Natural killer cell (primary cell): ENCODE results near the gene SLC2A6. TPM values are rescaled to one million over a fixed set of nuclear protein-coding genes. Genes with fewer than 3 reads are reported as not detected.

Experiments
- ATAC-seq, 3 donors: fragments of 150-1000 bp in 2 of 3; fragments of 200-7000 bp in 1 of 3; cut with Tn5 transposase; 1 replicate in 1 of 3; 2 replicates in 2 of 3; pipeline ENCODE4 v1.10.0; 2021; ENCODE audit warnings: mild to moderate bottlenecking in 2 of 3, moderate library complexity in 2 of 3
- DNase-seq, 2 donors: peaks; one replicate each; pipeline versions ENCODE4 v3.0.0 to v3.0.0-alpha.2; 2013 to 2021; ENCODE audit warnings: mixed read lengths in 1 of 2
- H3K27ac ChIP-seq: one replicate; pipeline ENCODE4 v1.5.1; 2013; ENCODE audit warnings: mild to moderate bottlenecking, low read length
- H3K27me3 ChIP-seq: one replicate; pipeline ENCODE4 v1.6.1; 2013; ENCODE audit warnings: low read length; ENCODE audit not compliant: control insufficient read depth, insufficient read depth
- H3K36me3 ChIP-seq: one replicate; pipeline ENCODE4 v1.6.1; 2013; ENCODE audit warnings: low read length; ENCODE audit not compliant: control insufficient read depth, insufficient read depth
- H3K4me1 ChIP-seq: one replicate; pipeline ENCODE4 v1.6.1; 2013; ENCODE audit warnings: low read length; ENCODE audit not compliant: control insufficient read depth, insufficient read depth
- H3K4me3 ChIP-seq: one replicate; pipeline ENCODE4 v1.5.1; 2013; ENCODE audit warnings: low read length
- H3K9me3 ChIP-seq: one replicate; pipeline ENCODE4 v1.6.1; 2013; ENCODE audit warnings: low read length; ENCODE audit not compliant: control insufficient read depth, insufficient read depth
- H3K27ac Mint-ChIP-seq, 2 donors: one replicate each; pipeline ENCODE4 v1.8.0; 2022; ENCODE audit warnings: mild to moderate bottlenecking in 2 of 2, mixed read lengths in 2 of 2, moderate library complexity in 1 of 2
- H3K27me3 Mint-ChIP-seq, 2 donors: one replicate each; pipeline ENCODE4 v1.8.0; 2022; ENCODE audit warnings: low read depth in 2 of 2, mixed read lengths in 2 of 2
- H3K36me3 Mint-ChIP-seq: one replicate; pipeline ENCODE4 v1.8.0; 2022; ENCODE audit warnings: mixed read lengths
- H3K4me1 Mint-ChIP-seq, 2 donors: one replicate each; pipeline ENCODE4 v1.8.0; 2022; ENCODE audit warnings: mixed read lengths in 2 of 2
- H3K4me3 Mint-ChIP-seq: one replicate; pipeline ENCODE4 v1.8.0; 2022; ENCODE audit warnings: mild to moderate bottlenecking, moderate library complexity, mixed read lengths
- H3K9me3 Mint-ChIP-seq, 2 donors: one replicate each; pipeline ENCODE4 v1.8.0; 2022; ENCODE audit warnings: mixed read lengths in 2 of 2
- WGBS: methylation state at CpG from one replicate; pipeline ENCODE4 v1.1.7; 2013; ENCODE audit warnings: missing lambda C conversion rate; ENCODE audit not compliant: insufficient coverage; 5-methylcytosine and 5-hydroxymethylcytosine counted together
- intact Hi-C: fragments of 100-400 bp; cut with micrococcal nuclease; formaldehyde crosslinking; loops from one replicate; pipeline ENCODE4 v1.14.2; 2022
- total RNA-seq, 4 donors: library from RNA; stranded (reverse); fragments of 120-200 nt in 1 of 4; gene quantifications; one replicate each; pipeline versions ENCODE4 v1.2.3 to v1.2.4, GENCODE V29; 2013 to 2022
- TF ChIP-seq, protein P1 (sequence below): fragments of 200-600 bp; IDR thresholded peaks from one replicate; pipeline ENCODE4 v1.8.0; 2022; ENCODE audit warnings: antibody characterized with exemption

SLC2A6 gene
- total RNA-seq, 3 donors from 2014 or later (not counting 1 experiment from before 2014, with no cell fraction given), result 5.0 to 20.1 (median 18.5) TPM

DNA sequence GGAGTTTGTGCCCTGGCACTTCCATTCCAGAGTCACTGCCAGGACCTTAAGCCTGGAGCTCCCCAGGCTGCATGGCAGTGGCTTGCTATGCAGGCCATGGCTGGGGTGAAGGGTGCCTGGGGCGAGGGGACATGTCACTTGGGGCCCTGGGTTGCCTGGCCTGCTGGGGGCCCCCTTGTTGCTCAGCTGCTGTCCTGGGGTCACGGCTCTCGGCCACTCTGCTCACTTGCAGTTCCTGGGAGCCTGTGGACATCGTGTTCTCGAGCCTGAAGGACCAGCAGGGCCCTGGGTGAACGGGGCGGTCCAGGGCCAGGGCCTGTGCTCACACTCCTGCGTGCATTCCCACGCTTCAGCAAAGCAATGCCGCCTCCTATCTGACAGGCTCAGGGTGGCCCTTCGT lies 14.5 kb upstream of the SLC2A6 start:
- Histone ChIP-seq H3K27ac (no peak overlapping the region), H3K9me3 (no peaks in the 10 kb centered on the region), H3K36me3 (no peaks in the 10 kb centered on the region), H3K4me3 (no peak overlapping the region), H3K27me3 (no peaks in the 10 kb centered on the region), H3K4me1 (no peaks in the 10 kb centered on the region)
- Mint-ChIP-seq H3K27me3 (peaks cover 0 to 3% of the 10 kb centered on the region in 2 donors), H3K36me3 (no peaks in the 10 kb centered on the region), H3K9me3 (no peaks in the 10 kb centered on the region), H3K4me1 (no peaks in the 10 kb centered on the region), H3K4me3 (no peak overlapping the region), H3K27ac (no peak overlapping the region)
- ATAC-seq (no peak), DNase-seq (no peak)
- intact Hi-C loops, result no loop called here
- TF ChIP-seq, protein P1, sequence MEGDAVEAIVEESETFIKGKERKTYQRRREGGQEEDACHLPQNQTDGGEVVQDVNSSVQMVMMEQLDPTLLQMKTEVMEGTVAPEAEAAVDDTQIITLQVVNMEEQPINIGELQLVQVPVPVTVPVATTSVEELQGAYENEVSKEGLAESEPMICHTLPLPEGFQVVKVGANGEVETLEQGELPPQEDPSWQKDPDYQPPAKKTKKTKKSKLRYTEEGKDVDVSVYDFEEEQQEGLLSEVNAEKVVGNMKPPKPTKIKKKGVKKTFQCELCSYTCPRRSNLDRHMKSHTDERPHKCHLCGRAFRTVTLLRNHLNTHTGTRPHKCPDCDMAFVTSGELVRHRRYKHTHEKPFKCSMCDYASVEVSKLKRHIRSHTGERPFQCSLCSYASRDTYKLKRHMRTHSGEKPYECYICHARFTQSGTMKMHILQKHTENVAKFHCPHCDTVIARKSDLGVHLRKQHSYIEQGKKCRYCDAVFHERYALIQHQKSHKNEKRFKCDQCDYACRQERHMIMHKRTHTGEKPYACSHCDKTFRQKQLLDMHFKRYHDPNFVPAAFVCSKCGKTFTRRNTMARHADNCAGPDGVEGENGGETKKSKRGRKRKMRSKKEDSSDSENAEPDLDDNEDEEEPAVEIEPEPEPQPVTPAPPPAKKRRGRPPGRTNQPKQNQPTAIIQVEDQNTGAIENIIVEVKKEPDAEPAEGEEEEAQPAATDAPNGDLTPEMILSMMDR, result no peak
- WGBS, result 83% methylated on average over 11 of the region's 11 CpGs

DNA sequence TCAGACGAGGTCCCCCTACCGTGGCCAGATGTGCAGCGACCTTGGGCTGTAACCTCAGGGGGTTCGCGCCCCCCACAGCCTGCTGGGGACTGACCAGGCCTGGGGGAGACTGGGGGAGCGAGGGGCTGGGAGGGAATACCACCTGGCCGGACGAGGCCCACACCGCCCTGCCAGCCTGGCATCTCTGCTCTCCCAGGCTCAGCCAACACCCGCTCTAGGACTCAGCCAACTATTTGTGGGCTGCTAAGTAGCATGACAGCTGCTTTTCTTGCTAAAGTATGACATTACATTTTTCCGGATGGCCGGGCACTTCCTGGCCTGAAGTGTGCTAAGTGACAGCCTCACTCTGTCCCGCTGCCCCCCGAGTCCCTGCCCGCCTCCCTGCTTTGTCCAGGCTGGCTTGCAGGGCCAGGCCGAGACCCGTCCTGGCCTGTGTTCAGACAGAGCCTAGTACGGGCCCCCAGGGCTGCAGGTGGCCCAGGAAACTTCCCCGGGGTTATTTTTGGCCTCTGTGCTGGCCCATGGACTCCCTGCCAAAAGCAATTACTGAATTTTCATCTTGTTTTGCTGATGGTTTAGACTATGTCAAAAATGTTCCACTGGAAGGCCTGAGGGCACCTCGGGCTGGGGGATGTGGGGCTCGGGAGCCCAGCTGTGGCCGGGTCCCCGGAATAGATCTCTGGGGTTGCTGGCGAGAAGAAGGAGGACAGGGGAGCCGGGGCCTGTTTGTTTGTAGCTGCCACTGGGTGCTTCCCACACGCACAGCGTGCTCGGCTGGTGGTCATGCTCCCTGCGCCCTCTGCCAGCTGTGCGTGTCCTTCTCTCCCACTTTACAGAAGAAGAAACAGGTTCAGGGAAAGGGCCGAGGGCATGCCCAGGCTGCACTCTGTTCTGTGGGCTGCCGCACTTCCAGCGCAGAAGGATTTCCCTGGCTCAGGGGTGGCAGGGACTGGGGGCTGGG lies 13.4 kb upstream of the SLC2A6 start:
- Histone ChIP-seq H3K4me3 (no peak overlapping the region), H3K27ac (no peak overlapping the region), H3K27me3 (no peaks in the 10 kb centered on the region), H3K4me1 (no peaks in the 10 kb centered on the region), H3K36me3 (no peaks in the 10 kb centered on the region), H3K9me3 (no peaks in the 10 kb centered on the region)
- H3K9me3 Mint-ChIP-seq, result no peaks in the 10 kb centered on the region
- no peak for DNase-seq
- no peaks in the 10 kb centered on the region for H3K4me1 Mint-ChIP-seq
- ATAC-seq, result no peak
- no peaks in the 10 kb centered on the region for H3K36me3 Mint-ChIP-seq
- TF ChIP-seq, protein P1, result no peak
- no peak overlapping the region for H3K4me3 Mint-ChIP-seq
- WGBS, result 84% methylated on average over 33 of the region's 33 CpGs
- peaks cover 0 to 3% of the 10 kb centered on the region in 2 donors for H3K27me3 Mint-ChIP-seq
- intact Hi-C loops, result no loop called here
- no peak overlapping the region for H3K27ac Mint-ChIP-seq

DNA sequence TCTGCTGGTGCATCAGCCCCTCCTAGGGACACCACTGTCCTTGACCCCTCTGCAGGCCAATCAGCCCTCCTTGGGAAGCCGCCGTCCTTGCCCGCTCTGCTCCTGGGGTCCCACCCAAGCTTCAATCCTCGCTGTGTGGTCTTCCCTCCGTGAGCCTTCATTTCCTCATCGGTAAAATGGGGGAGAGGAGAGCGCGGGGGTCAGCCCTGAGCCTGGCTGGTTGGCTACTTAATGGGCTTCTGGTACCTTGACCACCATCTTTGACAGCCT lies 12.7 kb upstream of the SLC2A6 start:
- TF ChIP-seq, protein P1, result no peak
- no peaks in the 10 kb centered on the region for H3K36me3 Mint-ChIP-seq
- no peaks in the 10 kb centered on the region for H3K4me1 ChIP-seq
- intact Hi-C loops, result no loop called here
- WGBS, result 98% methylated on average over 8 of the region's 8 CpGs
- no peaks in the 10 kb centered on the region for H3K9me3 ChIP-seq
- no peak overlapping the region for H3K4me3 Mint-ChIP-seq
- ATAC-seq, result no peak
- DNase-seq, result no peak
- H3K27me3 ChIP-seq, result no peaks in the 10 kb centered on the region
- H3K4me1 Mint-ChIP-seq, result no peaks in the 10 kb centered on the region
- no peak overlapping the region for H3K27ac ChIP-seq
- no peaks in the 10 kb centered on the region for H3K36me3 ChIP-seq
- no peak overlapping the region for H3K27ac Mint-ChIP-seq
- no peaks in the 10 kb centered on the region for H3K9me3 Mint-ChIP-seq
- H3K4me3 ChIP-seq, result no peak overlapping the region
- peaks cover 0 to 3% of the 10 kb centered on the region in 2 donors for H3K27me3 Mint-ChIP-seq
